Activated T-helper 9 cell treated with anti-CD3 and anti-CD28 coated beads, Interleukin-2, amount 50 U/mL, for 16 hours (primary cell): ENCODE results near the gene HDGFL3.

Experiments used
- DNase-seq: peaks from one replicate; pipeline ENCODE4 v3.0.0-alpha.2; 2020; ENCODE audit warnings: low read depth

Gene HDGFL3

GRCh38 chr15:83127547-83128150 is 80.0 kb downstream of the HDGFL3 start:
- no peak for DNase-seq

GRCh38 chr15:83123529-83123928 is 84.1 kb downstream of the HDGFL3 start:
- no peak for DNase-seq

GRCh38 chr15:83119968-83120581 is 87.5 kb downstream of the HDGFL3 start:
- DNase-seq: no peak

- no peak for DNase-seq
Measured at GRCh38 chr15:83118968-83119367, 88.7 kb downstream of the HDGFL3 start.

- no peak for DNase-seq
Measured at GRCh38 chr15:83118291-83118827, 89.3 kb downstream of the HDGFL3 start.

GRCh38 chr15:83115831-83116565 is 91.6 kb downstream of the HDGFL3 start:
- DNase-seq: no peak

- DNase-seq: no peak
Measured at GRCh38 chr15:83115410-83115809, 92.2 kb downstream of the HDGFL3 start.

GRCh38 chr15:83114856-83115255 is 92.8 kb downstream of the HDGFL3 start:
- DNase-seq: no peak

- DNase-seq: no peak
Measured at GRCh38 chr15:83113881-83114674, 93.5 kb downstream of the HDGFL3 start.

- no peak for DNase-seq
Measured at GRCh38 chr15:83112956-83113299, 94.7 kb downstream of the HDGFL3 start.

- no peak for DNase-seq
Measured at GRCh38 chr15:83112233-83112955, 95.2 kb downstream of the HDGFL3 start.

- DNase-seq: no peak
Measured at GRCh38 chr15:83111149-83111548, 96.5 kb downstream of the HDGFL3 start.

- no peak for DNase-seq
Measured at GRCh38 chr15:83110381-83110780, 97.2 kb downstream of the HDGFL3 start.

GRCh38 chr15:83109532-83109931 is 98.1 kb downstream of the HDGFL3 start:
- DNase-seq: no peak

- DNase-seq: no peak
Measured at GRCh38 chr15:83108266-83109219, 99.1 kb downstream of the HDGFL3 start.

GRCh38 chr15:83107841-83108181 is 99.8 kb downstream of the HDGFL3 start:
- DNase-seq: no peak

GRCh38 chr15:83106994-83107840 is 100.4 kb downstream of the HDGFL3 start, which contains the start of gene TM6SF1:
TSS of gene TM6SF1 (plus strand) at chr15:83107645. CDS start at chr15:83107681, 36 bp downstream.
- DNase-seq: no peak

- no peak for DNase-seq
Measured at GRCh38 chr15:83105440-83105839, 102.2 kb downstream of the HDGFL3 start.

GRCh38 chr15:83104141-83104540 is 103.5 kb downstream of the HDGFL3 start:
- no peak for DNase-seq

- DNase-seq: no peak
Measured at GRCh38 chr15:83102346-83102745, 105.3 kb downstream of the HDGFL3 start.
